K562 treated with DMSO at 1 percent for 48 hours (cell line): ENCODE data around the gene SIGLEC9. TPM values are rescaled to one million over a fixed set of nuclear protein-coding genes. Genes with fewer than 3 reads are reported as not detected.

ENCODE experiments used
- total RNA-seq: library from RNA; unstranded; fragments of 300-600 nt; gene quantifications from 2 replicates; pipeline ENCODE4 v1.2.3, GENCODE V29; 2022; ENCODE audit warnings: low replicate concordance; ENCODE audit errors: extremely low read depth

Gene SIGLEC9
- not detected in 2 replicates for total RNA-seq

DNA sequence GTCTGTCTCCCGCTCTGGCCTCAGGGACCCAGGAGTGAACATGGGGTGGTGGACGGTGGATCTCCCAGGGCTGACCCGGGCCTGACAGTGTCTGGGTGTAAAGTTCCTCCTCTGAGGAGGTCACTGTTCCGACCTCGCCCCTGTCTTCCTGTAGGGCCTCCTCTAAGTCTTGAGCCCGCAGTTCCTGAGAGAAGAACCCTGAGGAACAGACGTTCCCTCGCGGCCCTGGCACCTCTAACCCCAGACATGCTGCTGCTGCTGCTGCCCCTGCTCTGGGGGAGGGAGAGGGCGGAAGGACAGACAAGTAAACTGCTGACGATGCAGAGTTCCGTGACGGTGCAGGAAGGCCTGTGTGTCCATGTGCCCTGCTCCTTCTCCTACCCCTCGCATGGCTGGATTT lies at the start of gene SIGLEC9:
Gene SIGLEC9, plus strand, starts transcription at position 178 of the 400 bp plus-strand sequence. Its CDS starts 69 bp downstream, at position 247.

DNA sequence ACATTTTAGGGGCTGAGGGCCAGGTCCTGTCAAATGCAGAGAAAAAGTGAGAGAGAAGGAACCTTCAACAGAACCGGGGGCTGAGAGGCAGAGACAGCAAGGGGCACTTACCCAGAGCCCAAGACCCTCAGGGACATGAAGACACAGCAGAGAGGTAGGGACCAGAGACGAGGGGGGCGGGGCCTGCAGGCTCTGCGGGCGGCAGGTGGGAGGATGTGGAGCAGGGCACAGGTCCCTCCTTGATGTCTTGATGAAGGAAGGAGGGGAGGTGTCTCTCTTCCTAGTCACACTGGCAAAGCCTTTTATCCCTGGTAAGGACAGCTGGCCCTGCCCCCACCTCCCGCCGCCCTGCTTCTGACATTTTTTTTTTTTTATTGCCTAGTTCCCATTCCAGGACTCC lies 42.1 kb upstream of the SIGLEC9 start, which contains the start of gene KLK14:
Gene KLK14, minus strand, starts transcription at position 277 of the 400 bp plus-strand sequence. Its CDS starts 273 bp downstream, at position 4.

DNA sequence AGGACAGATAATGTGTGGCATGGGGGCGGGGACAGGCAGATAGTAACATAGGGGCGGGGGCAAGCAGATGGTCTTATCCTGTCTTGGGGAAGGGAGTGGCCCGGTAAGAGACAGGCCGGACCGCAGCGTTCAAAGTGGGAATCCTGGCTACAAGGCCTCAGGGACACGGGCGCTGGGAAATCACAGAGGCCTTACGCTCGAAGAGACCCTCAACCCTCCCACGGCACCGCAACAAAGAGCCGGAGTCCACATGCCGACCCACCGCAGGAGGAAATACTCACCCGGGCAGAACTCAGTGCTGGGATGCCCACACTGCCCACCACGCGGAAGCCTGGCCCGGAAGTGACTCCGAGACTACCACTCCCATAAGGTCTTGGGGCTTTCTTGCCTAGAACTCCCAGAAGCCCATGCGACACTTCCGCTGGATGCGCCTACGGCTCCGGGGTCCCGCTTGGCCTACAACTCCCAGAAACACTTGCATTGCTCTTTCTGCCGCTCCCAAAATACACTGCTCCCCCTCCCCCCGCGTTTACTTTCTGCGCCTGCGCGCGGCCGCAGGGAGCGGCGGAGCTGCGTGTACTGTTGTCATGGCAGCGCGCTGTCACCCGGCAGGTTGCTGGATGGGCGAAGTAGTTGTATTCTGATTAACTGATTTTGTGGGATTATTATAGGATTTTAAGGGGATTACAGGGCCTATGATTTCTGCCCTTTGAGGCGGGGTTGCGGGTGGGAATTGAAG lies 16.5 kb upstream of the SIGLEC9 start, which contains the start of gene CTU1:
Gene CTU1, minus strand, starts transcription at position 344 of the 739 bp plus-strand sequence. CDS start 3,840 bp downstream, outside the sequence.

GRCh38 chr19:51142119-51142518 lies 17.4 kb downstream of the SIGLEC9 start, which contains the start of gene SIGLEC7:
TSS of gene SIGLEC7 (plus strand) at chr19:51142301. CDS start at chr19:51142370, 69 bp downstream.

Other genes starting within 250 kb of the SIGLEC9 start
- gene KLK4, start 213.5 kb upstream of the SIGLEC9 start, total RNA-seq, result not detected in 2 replicates
- gene KLK5, start 171.9 kb upstream of the SIGLEC9 start, total RNA-seq, result not detected in 2 replicates
- not detected in 2 replicates for gene KLK6, start 155.3 kb upstream of the SIGLEC9 start, total RNA-seq
- not detected in 2 replicates for gene KLK7, start 141.0 kb upstream of the SIGLEC9 start, total RNA-seq
- not detected in 2 replicates for gene KLK8, start 123.3 kb upstream of the SIGLEC9 start, total RNA-seq
- not detected in 2 replicates for gene KLK10, start 105.2 kb upstream of the SIGLEC9 start, total RNA-seq
- gene KLK11, start 98.3 kb upstream of the SIGLEC9 start, total RNA-seq, result not detected in 2 replicates
- gene KLK12, start 89.9 kb upstream of the SIGLEC9 start, total RNA-seq, result not detected in 2 replicates
- not detected in 2 replicates for gene KLK13, start 59.8 kb upstream of the SIGLEC9 start, total RNA-seq
- gene KLK14, start 42.0 kb upstream of the SIGLEC9 start, total RNA-seq, result not detected in 2 replicates
- gene CTU1, start 16.5 kb upstream of the SIGLEC9 start, total RNA-seq, result not detected in 2 replicates
- gene SIGLEC7, start 17.4 kb downstream of the SIGLEC9 start, total RNA-seq, result not detected in 2 replicates
- not detected in 2 replicates for gene CD33, start 100.2 kb downstream of the SIGLEC9 start, total RNA-seq
- gene SIGLECL1, start 126.2 kb downstream of the SIGLEC9 start, total RNA-seq, result not detected in 2 replicates
- gene IGLON5, start 186.7 kb downstream of the SIGLEC9 start, total RNA-seq, result not detected in 2 replicates
- gene VSIG10L, start 217.2 kb downstream of the SIGLEC9 start, total RNA-seq, result not detected in 2 replicates
- gene ETFB, start 241.5 kb downstream of the SIGLEC9 start, total RNA-seq, result not detected in 2 replicates
- not detected in 2 replicates for gene CLDND2, start 244.1 kb downstream of the SIGLEC9 start, total RNA-seq
- not detected in 2 replicates for gene NKG7, start 247.7 kb downstream of the SIGLEC9 start, total RNA-seq